Hair follicle dermal papilla cell (primary cell): ENCODE results near the gene SYCE3. TPM values are rescaled to one million over a fixed set of nuclear protein-coding genes. Genes with fewer than 3 reads are reported as not detected.

Source experiments
- total RNA-seq: library from RNA; depleted of rRNA; stranded (reverse); fragments of >200 nt; gene quantifications from 2 replicates; pipeline ENCODE4 v1.2.3, GENCODE V29; 2012

The SYCE3 gene
- not detected in 2 replicates for total RNA-seq

GRCh38 chr22:50562523-50563412, at the start of gene SYCE3:
Gene SYCE3 (minus strand): TSS chr22:50562919. CDS start chr22:50556405, 6,514 bp downstream.

GRCh38 chr22:50600538-50600937, 37.8 kb upstream of the SYCE3 start, which contains the start of gene MAPK8IP2:
Gene MAPK8IP2 (plus strand): TSS chr22:50600793. CDS start chr22:50600819, 26 bp downstream.

GRCh38 chr22:50582493-50583293, 20.0 kb upstream of the SYCE3 start, which contains the start of gene CHKB:
Gene CHKB (minus strand): TSS chr22:50582849. CDS start chr22:50582781, 68 bp downstream.

GRCh38 chr22:50577987-50578775, 15.5 kb upstream of the SYCE3 start, which contains the start of gene CPT1B:
Gene CPT1B (minus strand): TSS chr22:50578427. CDS start chr22:50577915, 512 bp downstream.

GRCh38 chr22:50545522-50546325, 17.0 kb downstream of the SYCE3 start, which contains the start of gene KLHDC7B:
Gene KLHDC7B (plus strand): TSS chr22:50545899. CDS start chr22:50546244, 345 bp downstream.

GRCh38 chr22:50529897-50530579, 32.7 kb downstream of the SYCE3 start, which contains the start of gene TYMP:
Gene TYMP (minus strand): TSS chr22:50530012. CDS start chr22:50529709, 303 bp downstream.

GRCh38 chr22:50525104-50525857, 37.4 kb downstream of the SYCE3 start, which contains the start of gene SCO2:
Gene SCO2 (minus strand): TSS chr22:50525598. CDS start chr22:50524411, 1,187 bp downstream.

GRCh38 chr22:50507991-50508884, 54.5 kb downstream of the SYCE3 start, which contains the start of gene NCAPH2:
Gene NCAPH2 (plus strand): TSS chr22:50508224. CDS start chr22:50508338, 114 bp downstream.

GRCh38 chr22:50507421-50507990, 55.2 kb downstream of the SYCE3 start, which contains the start of gene LMF2:
Gene LMF2 (minus strand): TSS chr22:50507702. CDS start chr22:50507675, 27 bp downstream.

Other genes starting within 250 kb of the SYCE3 start
- gene DENND6B, start 235.9 kb downstream of the SYCE3 start, total RNA-seq, result 4.9 and 6.0 TPM in 2 replicates
- gene PPP6R2, start 219.6 kb downstream of the SYCE3 start, total RNA-seq, result 66.5 and 71.2 TPM in 2 replicates
- 83.8 and 100 TPM in 2 replicates for gene SBF1, start 87.9 kb downstream of the SYCE3 start, total RNA-seq
- 4.5 and 9.6 TPM in 2 replicates for gene ADM2, start 81.4 kb downstream of the SYCE3 start, total RNA-seq
- not detected in 2 replicates for gene MIOX, start 76.1 kb downstream of the SYCE3 start, total RNA-seq
- gene LMF2, start 55.2 kb downstream of the SYCE3 start, total RNA-seq, result 82.6 and 93.6 TPM in 2 replicates
- gene NCAPH2, start 54.7 kb downstream of the SYCE3 start, total RNA-seq, result 23.3 and 24.8 TPM in 2 replicates
- gene SCO2, start 37.3 kb downstream of the SYCE3 start, total RNA-seq, result 3.2 and 6.1 TPM in 2 replicates
- 73.7 and 88.9 TPM in 2 replicates for gene TYMP, start 32.9 kb downstream of the SYCE3 start, total RNA-seq
- gene KLHDC7B, start 17.0 kb downstream of the SYCE3 start, total RNA-seq, result 0.12 TPM in 1 of 2 replicates, not detected in the other
- 3.2 and 4.0 TPM in 2 replicates for gene CPT1B, start 15.5 kb upstream of the SYCE3 start, total RNA-seq
- gene CHKB, start 19.9 kb upstream of the SYCE3 start, total RNA-seq, result 40.8 and 45.1 TPM in 2 replicates
- gene MAPK8IP2, start 37.9 kb upstream of the SYCE3 start, total RNA-seq, result 1.9 and 4.6 TPM in 2 replicates
- 40.8 and 47.1 TPM in 2 replicates for gene ARSA, start 65.2 kb upstream of the SYCE3 start, total RNA-seq
- gene SHANK3, start 109.9 kb upstream of the SYCE3 start, total RNA-seq, result 0.85 and 1.9 TPM in 2 replicates
- 0.16 TPM in 1 of 2 replicates, not detected in the other for gene ACR, start 175.3 kb upstream of the SYCE3 start, total RNA-seq
- 21.6 and 25.3 TPM in 2 replicates for gene RABL2B, start 220.7 kb upstream of the SYCE3 start, total RNA-seq